T-helper 9 cell (primary cell): ENCODE measurements around the gene SURF2.

Experiments
- DNase-seq: peaks from one replicate; pipeline ENCODE4 v3.0.0-alpha.2; 2020

SURF2 gene

GRCh38 chr9:133335924-133336811, 20.2 kb upstream of the SURF2 start, which contains the start of gene SURF6:
SURF6 (minus strand) TSS chr9:133336188; CDS start chr9:133336132, 56 bp downstream.
- peak; percentile 92 for DNase-seq

- DNase-seq, result no peak
Observed at GRCh38 chr9:133339641-133340040, 16.7 kb upstream of the SURF2 start.

DNA sequence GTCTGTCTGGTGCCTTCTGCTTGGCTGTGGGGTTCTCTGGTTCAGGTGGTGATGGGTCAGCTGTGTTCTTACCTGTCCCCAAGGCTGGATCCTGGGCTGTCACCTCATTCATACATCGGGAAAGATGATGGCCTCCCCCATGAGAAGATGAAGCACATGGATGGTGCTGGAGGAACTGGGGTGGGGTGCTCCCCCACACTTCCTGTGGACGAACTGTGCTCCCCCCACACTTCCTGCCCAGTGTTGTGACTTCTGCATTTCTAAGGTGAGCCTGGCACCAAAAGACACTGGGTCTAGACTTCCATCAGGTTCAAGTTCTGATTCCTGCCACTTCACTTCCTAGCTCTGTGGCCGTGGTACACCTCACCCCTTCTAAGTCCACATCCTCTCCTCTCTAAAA, 16.1 kb upstream of the SURF2 start:
- DNase-seq, result no peak

- DNase-seq, result no peak
Observed at GRCh38 chr9:133340916-133341315, 15.4 kb upstream of the SURF2 start.

- DNase-seq, result no peak
Observed at GRCh38 chr9:133341369-133342068, 14.8 kb upstream of the SURF2 start.

- no peak for DNase-seq
Observed at GRCh38 chr9:133342069-133342406, 14.3 kb upstream of the SURF2 start.

- no peak for DNase-seq
Observed at GRCh38 chr9:133342570-133342969, 13.8 kb upstream of the SURF2 start.

DNA sequence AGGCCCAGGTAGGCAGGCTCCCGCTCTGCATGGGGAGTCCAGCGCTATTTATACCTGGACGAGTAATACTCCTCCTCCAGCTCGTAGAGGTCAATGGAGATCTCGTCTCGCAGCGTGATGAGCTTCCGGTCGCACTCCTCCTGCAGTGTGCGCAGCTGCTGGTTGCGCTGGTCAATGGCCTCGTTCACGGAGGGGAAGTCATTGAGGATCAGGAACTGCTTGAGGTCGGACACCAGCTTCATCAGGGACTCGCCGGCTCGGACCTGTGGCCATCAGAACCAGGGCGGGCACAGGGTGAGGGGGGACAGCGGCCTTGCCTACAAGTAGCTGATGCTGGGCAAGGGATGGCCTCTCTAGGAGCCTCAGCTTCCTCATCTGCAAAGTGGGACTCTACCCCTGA, 12.3 kb upstream of the SURF2 start:
- no peak for DNase-seq

DNA sequence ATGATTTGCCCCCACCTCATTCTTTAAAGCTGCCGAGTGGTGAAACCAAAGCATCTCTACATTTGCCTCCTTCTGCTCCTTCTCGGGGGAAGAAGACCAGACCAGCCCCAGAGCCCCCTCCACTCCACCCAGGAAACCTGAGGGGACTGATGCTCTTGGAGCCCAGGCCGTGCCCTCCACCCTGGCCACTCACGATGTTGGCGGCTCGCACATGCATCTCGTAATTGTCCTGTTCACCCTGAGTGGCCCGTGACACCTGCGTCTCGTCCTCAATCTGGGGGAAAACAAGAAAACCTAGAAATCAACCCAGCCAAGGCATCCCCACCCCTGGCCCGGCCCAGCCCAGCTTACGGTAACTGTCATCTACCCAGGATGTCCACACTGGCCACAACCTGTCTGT, 11.4 kb upstream of the SURF2 start:
- no peak for DNase-seq

DNA sequence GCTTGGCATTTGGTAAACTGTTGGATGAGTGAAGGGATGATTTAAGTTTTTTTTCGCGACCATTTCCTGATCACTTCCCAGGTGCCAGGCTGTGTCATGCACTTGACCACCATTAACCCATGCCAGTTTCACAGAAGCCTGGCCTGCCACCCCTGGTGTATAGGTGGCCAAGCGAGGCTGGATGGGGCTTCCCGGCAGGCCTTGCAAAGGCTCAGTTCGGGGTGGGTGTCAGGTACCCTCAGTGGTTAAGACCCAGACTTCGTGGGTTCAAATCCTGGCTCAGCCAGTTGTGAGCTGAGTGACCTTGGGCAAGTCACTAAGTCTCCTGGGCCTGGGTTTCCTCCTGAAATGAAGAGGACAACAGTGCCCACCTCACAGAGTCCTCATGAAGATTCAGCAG, 10.8 kb upstream of the SURF2 start:
- no peak for DNase-seq

- DNase-seq, result no peak
Observed at GRCh38 chr9:133346021-133346785, 10.1 kb upstream of the SURF2 start.

GRCh38 chr9:133347515-133347984, 8.8 kb upstream of the SURF2 start:
- DNase-seq, result no peak

GRCh38 chr9:133347985-133348717, 8.2 kb upstream of the SURF2 start, which contains the start of the genes MED22 and RPL7A:
MED22 (minus strand) TSS chr9:133348131; CDS start chr9:133346662, 1,469 bp downstream.
RPL7A (plus strand) TSS chr9:133348218; CDS start chr9:133348244, 26 bp downstream.
- DNase-seq, result peak; percentile 84

DNA sequence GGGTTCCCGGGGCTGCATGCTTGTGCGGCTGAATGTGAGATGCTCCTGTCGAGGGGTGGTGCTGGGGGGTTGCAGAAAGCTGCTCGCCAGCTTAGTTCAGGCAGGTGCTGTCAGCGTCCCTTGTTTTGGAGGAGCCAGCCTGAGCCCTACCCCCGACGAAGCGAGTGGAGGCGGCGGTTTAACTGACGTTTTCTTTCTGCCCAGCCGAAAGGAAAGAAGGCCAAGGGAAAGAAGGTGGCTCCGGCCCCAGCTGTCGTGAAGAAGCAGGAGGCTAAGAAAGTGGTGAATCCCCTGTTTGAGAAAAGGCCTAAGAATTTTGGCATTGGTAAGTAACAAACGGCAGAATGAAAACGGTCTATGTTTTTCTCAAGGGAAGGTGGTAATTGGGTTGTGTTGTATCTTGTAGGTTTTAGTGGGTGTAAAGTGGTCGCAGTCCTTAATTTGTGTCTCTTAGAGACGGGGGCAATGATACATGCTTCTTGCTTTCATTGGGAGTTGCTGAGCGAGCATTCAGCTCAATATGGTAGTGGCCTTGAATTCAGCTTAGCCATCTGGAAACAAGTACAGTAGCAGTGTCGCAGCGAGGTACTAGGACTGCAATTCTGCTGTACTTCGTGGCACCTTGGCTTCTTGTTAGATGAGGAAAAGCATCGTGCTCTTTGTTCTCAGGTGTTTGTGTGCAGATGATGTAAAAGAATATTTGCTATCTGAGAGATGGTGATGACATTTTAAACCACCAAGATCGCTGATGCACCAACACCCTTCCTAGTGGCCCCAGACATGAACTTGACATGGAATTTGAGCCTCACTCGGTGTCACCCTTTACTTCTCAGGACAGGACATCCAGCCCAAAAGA, 7.4 kb upstream of the SURF2 start:
- DNase-seq, result no peak

- DNase-seq, result no peak
Observed at GRCh38 chr9:133349965-133350616, 6.3 kb upstream of the SURF2 start.

DNA sequence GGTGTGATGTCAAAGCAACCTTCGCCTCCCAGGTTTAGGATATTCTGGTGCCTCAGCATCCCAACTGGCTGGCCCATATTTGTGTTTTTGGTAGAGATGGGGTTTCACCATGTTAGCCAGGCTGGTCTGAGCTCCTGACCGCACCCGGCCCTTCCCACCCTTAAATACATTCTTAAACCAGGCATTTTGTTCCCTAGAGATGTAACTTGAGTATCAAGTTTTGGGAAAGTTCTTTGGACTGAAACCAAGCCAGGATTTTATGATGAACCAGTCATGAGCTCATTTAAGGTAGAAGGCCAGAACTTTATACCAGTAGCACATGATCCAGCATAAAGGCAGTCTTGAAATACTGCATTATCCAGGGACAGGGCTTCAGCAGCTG, 4.8 kb upstream of the SURF2 start:
- no peak for DNase-seq

DNA sequence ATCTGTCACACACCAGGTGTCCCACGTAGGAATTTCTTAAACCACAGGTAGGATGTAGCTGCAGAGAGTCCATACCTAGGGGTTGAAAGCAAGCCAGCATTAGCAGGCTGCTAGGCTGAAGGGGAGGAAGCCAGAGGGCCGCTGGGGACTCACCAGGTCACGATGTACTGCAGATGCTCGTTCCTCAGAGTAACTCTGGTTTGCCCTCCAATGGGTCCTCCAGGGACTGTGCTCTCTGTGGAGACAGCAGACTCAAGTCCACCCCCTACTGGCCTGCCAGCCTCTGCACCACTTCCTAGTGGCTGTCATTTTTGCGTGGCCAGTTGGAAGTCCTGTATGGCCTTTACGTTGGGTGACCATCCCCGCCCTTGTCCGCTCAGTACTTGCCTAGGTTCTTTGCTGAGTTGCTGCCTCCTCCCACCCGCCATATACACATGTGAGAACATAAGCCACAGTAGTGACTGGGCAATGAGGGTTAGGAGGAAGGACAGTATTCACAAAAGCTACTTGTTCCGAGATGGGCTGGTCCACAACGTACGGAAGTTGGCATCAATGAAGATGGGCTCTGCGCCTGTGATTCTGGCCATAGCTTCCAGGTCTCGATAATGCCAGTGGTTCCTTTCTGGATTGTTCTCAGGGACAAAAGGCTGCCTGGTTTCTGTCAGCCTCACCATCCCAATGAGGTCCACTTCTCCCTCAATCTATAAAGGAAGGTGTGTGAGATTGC, 4.3 kb upstream of the SURF2 start:
- no peak for DNase-seq

DNA sequence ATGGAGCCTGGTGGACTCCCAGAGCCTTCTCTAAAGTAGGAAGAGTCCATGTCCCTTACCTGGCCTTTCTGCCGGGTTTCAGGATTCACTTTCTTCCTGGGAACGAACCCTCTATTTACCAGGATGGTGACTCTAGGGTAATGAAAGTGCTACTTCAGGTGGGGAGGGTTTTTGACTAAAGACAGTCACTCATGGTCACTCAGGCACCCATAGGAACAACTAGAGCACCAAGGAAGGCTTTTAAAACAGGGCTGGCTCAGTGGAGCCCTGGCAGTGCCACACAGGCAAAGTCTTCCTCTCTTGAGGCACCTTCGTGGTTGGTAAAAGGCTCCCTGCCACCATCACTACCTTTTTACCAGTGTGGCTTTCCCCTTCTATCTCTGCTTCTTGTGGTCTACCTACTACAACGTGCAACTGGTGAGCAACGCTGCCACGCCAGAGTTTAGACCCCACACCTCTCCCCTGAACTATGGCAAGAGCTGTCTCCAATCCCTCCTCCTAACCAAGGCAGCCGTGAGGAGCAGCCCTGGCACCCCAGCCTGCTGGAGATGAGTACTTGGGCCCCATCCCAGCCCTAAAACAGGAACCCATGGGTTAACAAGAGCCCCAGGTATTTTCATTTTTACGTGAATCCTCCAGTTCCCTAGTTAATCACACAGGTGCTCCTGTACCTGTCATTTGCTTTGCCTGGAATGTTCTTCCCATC, 3.6 kb upstream of the SURF2 start:
- DNase-seq, result no peak

DNA sequence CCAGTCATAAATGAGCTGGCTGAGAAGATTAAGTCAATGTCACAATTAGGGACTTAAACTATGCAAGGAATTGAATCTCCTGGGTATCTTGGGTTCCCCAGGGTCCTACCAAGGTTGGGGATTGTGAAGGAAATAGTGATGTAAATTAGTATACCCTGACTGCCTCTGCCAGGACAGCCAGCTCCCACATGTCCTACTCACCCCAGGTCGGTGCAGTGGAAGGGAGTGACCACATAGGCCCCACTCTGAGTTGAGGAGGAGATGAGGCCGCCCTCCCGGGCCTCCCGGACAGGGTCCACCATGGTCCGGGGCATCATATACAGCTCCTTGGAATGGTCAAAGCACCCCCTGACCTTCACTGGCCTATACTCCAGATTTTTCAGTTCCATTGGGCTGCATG, 2.8 kb upstream of the SURF2 start:
- no peak for DNase-seq
